Measurements from ENCODE around the gene RAPGEF2. TPM values are rescaled to one million over a fixed set of nuclear protein-coding genes. Genes with fewer than 3 reads are reported as not detected.

RAPGEF2 gene
- total and polyA plus RNA-seq, 2 of the 8 experiments (the other 6 are each of a cell fraction or from before 2014, with no cell fraction given), result 24.4 to 48.6 TPM

GRCh38 chr4:159386620-159387019, 283.7 kb downstream of the RAPGEF2 start:
- FAIRE-seq, result no peak
- CTCF ChIA-PET (ENCODE audit: partially characterized antibody), result no interaction called here
- TF ChIP-seq KDM1A (IDR thresholded peaks at IDR 0.05; ENCODE audit: borderline replicate concordance, low read length) (no peak), EZH2 (IDR thresholded peaks at IDR 0.05; ENCODE audit: low read depth, low read length, severe bottlenecking) (no peak), CEBPB (IDR thresholded peaks at IDR 0.05; ENCODE audit: low read depth, low read length) (no peak), NANOG (IDR thresholded peaks at IDR 0.05; ENCODE audit: insufficient read depth, low read depth, low read length, poor library complexity, severe bottlenecking) (no peak), HDAC2 (IDR thresholded peaks at IDR 0.05; ENCODE audit: borderline replicate concordance in 1 of 2, low read depth in 2 of 2, low read length in 2 of 2) (no peak), POU5F1 (IDR thresholded peaks at IDR 0.05; ENCODE audit: low read depth, low read length) (no peak), EP300 (IDR thresholded peaks at IDR 0.05; ENCODE audit: borderline replicate concordance in 1 of 2, low read depth in 2 of 2, low read length in 2 of 2) (no peak), KDM4A (IDR thresholded peaks at IDR 0.05; ENCODE audit: low read depth, low read length, severe bottlenecking) (no peak), POLR2A (IDR thresholded peaks at IDR 0.05; ENCODE audit: control extremely low read depth in 1 of 2, low read depth in 2 of 2, low read length in 2 of 2) (no peak), GTF2F1 (IDR thresholded peaks at IDR 0.05; ENCODE audit: borderline replicate concordance, low read depth, low read length) (no peak), TCF12 (IDR thresholded peaks at IDR 0.05; ENCODE audit: low read depth, low read length) (no peak)
- TF ChIP-seq, protein P1, sequence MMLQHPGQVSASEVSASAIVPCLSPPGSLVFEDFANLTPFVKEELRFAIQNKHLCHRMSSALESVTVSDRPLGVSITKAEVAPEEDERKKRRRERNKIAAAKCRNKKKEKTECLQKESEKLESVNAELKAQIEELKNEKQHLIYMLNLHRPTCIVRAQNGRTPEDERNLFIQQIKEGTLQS (IDR thresholded peaks at IDR 0.05; ENCODE audit: insufficient read depth, low read depth, low read length), result no peak
- TF ChIP-seq, protein P2, sequence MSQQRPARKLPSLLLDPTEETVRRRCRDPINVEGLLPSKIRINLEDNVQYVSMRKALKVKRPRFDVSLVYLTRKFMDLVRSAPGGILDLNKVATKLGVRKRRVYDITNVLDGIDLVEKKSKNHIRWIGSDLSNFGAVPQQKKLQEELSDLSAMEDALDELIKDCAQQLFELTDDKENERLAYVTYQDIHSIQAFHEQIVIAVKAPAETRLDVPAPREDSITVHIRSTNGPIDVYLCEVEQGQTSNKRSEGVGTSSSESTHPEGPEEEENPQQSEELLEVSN (IDR thresholded peaks at IDR 0.05), result no peak

More at GRCh38 chr4:159386620-159387019, 283.7 kb downstream of the RAPGEF2 start:
- no peak for DNase-seq (ENCODE audit: low read depth in 1 of 2, low spot score in 2 of 2)
- Histone ChIP-seq H4K5ac (ENCODE audit: insufficient read length, low read depth, low read length) (no peak overlapping the region), H2BK120ac (replicated peaks; ENCODE audit: low read depth, low read length) (no peak overlapping the region), H4K20me1 (replicated peaks in 1 of 2; ENCODE audit: control insufficient read depth in 1 of 2, insufficient read depth in 2 of 2, low read length in 2 of 2) (no peaks in the 10 kb centered on the region), H2BK12ac (ENCODE audit: low read depth, low read length) (no peak overlapping the region), H3K4me1 (replicated peaks in 1 of 4; ENCODE audit: control insufficient read depth in 3 of 4, insufficient read depth in 4 of 4, low read length in 3 of 4) (peaks cover 0 to 12% (median 8%) of the 10 kb centered on the region in 4 experiments; a peak in 4 of 7 replicates), H4K8ac (ENCODE audit: extremely low read depth, insufficient read depth, low read length) (no peak overlapping the region), H3K27ac (ENCODE audit: low read depth, low read length) (no peak overlapping the region), H4K91ac (replicated peaks; ENCODE audit: insufficient read length, low read length) (no peak overlapping the region), H3K4me2 (ENCODE audit: insufficient read depth in 1 of 2, low read depth in 2 of 2, low read length in 2 of 2) (no peak overlapping the region), H2AK5ac (ENCODE audit: low read depth, low read length) (no peak overlapping the region), H2BK5ac (ENCODE audit: low read depth, low read length) (no peak overlapping the region), H2BK20ac (ENCODE audit: low read length) (no peak overlapping the region), H3K4me3 (ENCODE audit: extremely low read depth in 1 of 4, insufficient read depth in 2 of 4, low read depth in 3 of 4, low read length in 4 of 4) (no peak overlapping the region), H2AFZ (ENCODE audit: low read length) (no peak overlapping the region), H3K14ac (ENCODE audit: insufficient read length) (no peak overlapping the region), H3K18ac (ENCODE audit: extremely low read depth, low read length) (no peak overlapping the region), H3K9ac (replicated peaks in 1 of 4; ENCODE audit: extremely low read depth in 1 of 4, low read depth in 3 of 4, low read length in 3 of 4) (no peak overlapping the region), H3K4ac (replicated peaks; ENCODE audit: insufficient read length, low read depth, low read length) (no peak overlapping the region), H2BK15ac (ENCODE audit: low read length) (no peak overlapping the region), H3K36me3 (ENCODE audit: control insufficient read depth in 2 of 4, insufficient read depth in 4 of 4, low read length in 3 of 4) (no peaks in the 10 kb centered on the region), H3K23ac (ENCODE audit: insufficient read length) (no peak overlapping the region), H3K79me1 (ENCODE audit: low read depth, low read length) (no peaks in the 10 kb centered on the region), H3K27me3 (replicated peaks in 1 of 4; ENCODE audit: control insufficient read depth in 3 of 4, extremely low read depth in 1 of 4, insufficient read depth in 3 of 4, low read length in 3 of 4) (peaks cover 2 to 19% (median 14%) of the 10 kb centered on the region in 4 experiments; a peak in 6 of 7 replicates), H3K23me2 (ENCODE audit: low read depth, low read length) (peaks cover 1% of the 10 kb centered on the region), H3K9me3 (ENCODE audit: insufficient read depth in 2 of 2, low read depth in 1 of 2, low read length in 1 of 2) (peaks cover 4 to 5% of the 10 kb centered on the region in 2 experiments; a peak in 2 of 4 replicates), H3K79me2 (ENCODE audit: control insufficient read depth in 1 of 2, insufficient read depth in 2 of 2, low read length in 2 of 2) (no peaks in the 10 kb centered on the region), H3K56ac (replicated peaks; ENCODE audit: insufficient read length, low read depth, low read length) (no peak overlapping the region)
- POLR2A ChIA-PET (ENCODE audit: partially characterized antibody), result no interaction called here
- WGBS, 2 experiments (ENCODE audit: extremely low coverage in 1 of 2, insufficient coverage in 1 of 2, insufficient read length in 1 of 2, insufficient replicate concordance in 2 of 2, low coverage in 1 of 2, low lambda C conversion rate in 2 of 2, missing lambda C conversion rate in 1 of 2), result 70% methylated on average over 1 of the region's 1 CpG; no CpG with 5 or more reads in 1 of the 2 experiments

All from H1 (cell line).